Muscle layer of duodenum (tissue), 2 donors: ENCODE results near the gene SHROOM4.

Experiments used
- H3K27ac ChIP-seq: one replicate; pipeline ENCODE4 v1.7.0; 2013; ENCODE audit warnings: mild to moderate bottlenecking, low read length
- H3K27me3 ChIP-seq: one replicate; pipeline ENCODE4 v1.7.0; 2013; ENCODE audit warnings: low read depth, mild to moderate bottlenecking, control low read depth, low read length
- H3K36me3 ChIP-seq, 2 donors: one replicate each; pipeline ENCODE4 v1.7.0; 2013; ENCODE audit warnings: low read length in 2 of 2, control low read depth in 1 of 2, mild to moderate bottlenecking in 1 of 2; ENCODE audit not compliant: insufficient read depth in 2 of 2, control insufficient read depth in 1 of 2
- H3K4me1 ChIP-seq, 2 donors: one replicate each; pipeline ENCODE4 v1.7.0; 2013; ENCODE audit warnings: low read length in 2 of 2, mild to moderate bottlenecking in 2 of 2, control low read depth in 1 of 2, moderate library complexity in 1 of 2; ENCODE audit not compliant: insufficient read depth in 2 of 2, control insufficient read depth in 1 of 2
- H3K4me3 ChIP-seq, 2 donors: one replicate each; pipeline ENCODE4 v1.7.0; 2013; ENCODE audit warnings: low read length in 2 of 2, low read depth in 1 of 2, mild to moderate bottlenecking in 1 of 2
- H3K9me3 ChIP-seq, 2 donors: one replicate each; pipeline ENCODE4 v1.7.0; 2013; ENCODE audit warnings: low read length in 2 of 2, control low read depth in 1 of 2, mild to moderate bottlenecking in 1 of 2; ENCODE audit not compliant: control insufficient read depth in 1 of 2
- donor health status: healthy.

The SHROOM4 gene

GRCh38 chrX:50726296-50726695, 87.7 kb downstream of the SHROOM4 start:
- H3K36me3 ChIP-seq: no peaks in the 10 kb centered on the region
- H3K9me3 ChIP-seq: no peaks in the 10 kb centered on the region
- H3K4me3 ChIP-seq: no peak overlapping the region
- H3K4me1 ChIP-seq: peaks cover 0 to 3% of the 10 kb centered on the region in 2 donors
- H3K27me3 ChIP-seq: no peaks in the 10 kb centered on the region
- no peak overlapping the region for H3K27ac ChIP-seq

GRCh38 chrX:50725310-50725709, 88.7 kb downstream of the SHROOM4 start:
- H3K27me3 ChIP-seq: no peaks in the 10 kb centered on the region
- peaks cover 0 to 3% of the 10 kb centered on the region in 2 donors for H3K4me1 ChIP-seq
- no peak overlapping the region for H3K4me3 ChIP-seq
- no peaks in the 10 kb centered on the region for H3K9me3 ChIP-seq
- H3K27ac ChIP-seq: no peak overlapping the region
- H3K36me3 ChIP-seq: no peaks in the 10 kb centered on the region

- H3K27ac ChIP-seq: no peak overlapping the region
- no peaks in the 10 kb centered on the region for H3K9me3 ChIP-seq
- no peaks in the 10 kb centered on the region for H3K27me3 ChIP-seq
- H3K4me3 ChIP-seq: no peak overlapping the region
- peaks cover 0 to 3% of the 10 kb centered on the region in 2 donors for H3K4me1 ChIP-seq
- no peaks in the 10 kb centered on the region for H3K36me3 ChIP-seq
These were observed 91.0 kb downstream of the SHROOM4 start for GRCh38 chrX:50723006-50723405.

GRCh38 chrX:50721764-50722521, 92.1 kb downstream of the SHROOM4 start:
- no peak overlapping the region for H3K4me3 ChIP-seq
- peaks cover 0 to 3% of the 10 kb centered on the region in 2 donors for H3K4me1 ChIP-seq
- no peak overlapping the region for H3K27ac ChIP-seq
- H3K9me3 ChIP-seq: no peaks in the 10 kb centered on the region
- no peaks in the 10 kb centered on the region for H3K36me3 ChIP-seq
- H3K27me3 ChIP-seq: no peaks in the 10 kb centered on the region

- Histone ChIP-seq H3K9me3 (no peaks in the 10 kb centered on the region), H3K27me3 (no peaks in the 10 kb centered on the region), H3K4me3 (no peak overlapping the region), H3K27ac (no peak overlapping the region), H3K36me3 (no peaks in the 10 kb centered on the region), H3K4me1 (peaks cover 0 to 3% of the 10 kb centered on the region in 2 donors)
These were observed 94.4 kb downstream of the SHROOM4 start for GRCh38 chrX:50719614-50720013.

- peaks cover 0 to 3% of the 10 kb centered on the region in 2 donors for H3K4me1 ChIP-seq
- H3K36me3 ChIP-seq: no peaks in the 10 kb centered on the region
- H3K27ac ChIP-seq: no peak overlapping the region
- no peaks in the 10 kb centered on the region for H3K27me3 ChIP-seq
- H3K9me3 ChIP-seq: no peaks in the 10 kb centered on the region
- H3K4me3 ChIP-seq: no peak overlapping the region
These were observed 95.2 kb downstream of the SHROOM4 start for GRCh38 chrX:50718776-50719175.

- no peaks in the 10 kb centered on the region for H3K9me3 ChIP-seq
- no peaks in the 10 kb centered on the region for H3K27me3 ChIP-seq
- H3K4me3 ChIP-seq: no peak overlapping the region
- H3K27ac ChIP-seq: no peak overlapping the region
- no peaks in the 10 kb centered on the region for H3K36me3 ChIP-seq
- H3K4me1 ChIP-seq: no peaks in the 10 kb centered on the region
These were observed 97.3 kb downstream of the SHROOM4 start for GRCh38 chrX:50716706-50717105.

- H3K9me3 ChIP-seq: no peaks in the 10 kb centered on the region
These were observed 101.2 kb downstream of the SHROOM4 start for GRCh38 chrX:50712777-50713176.

GRCh38 chrX:50711907-50712306, 102.1 kb downstream of the SHROOM4 start:
- no peak overlapping the region for H3K27ac ChIP-seq
- no peaks in the 10 kb centered on the region for H3K27me3 ChIP-seq
- H3K36me3 ChIP-seq: no peaks in the 10 kb centered on the region
- peaks cover 0 to 17% of the 10 kb centered on the region in 2 donors for H3K4me1 ChIP-seq
- no peaks in the 10 kb centered on the region for H3K9me3 ChIP-seq
- H3K4me3 ChIP-seq: no peak overlapping the region

More at GRCh38 chrX:50712777-50713176, 101.2 kb downstream of the SHROOM4 start:
- no peaks in the 10 kb centered on the region for H3K27me3 ChIP-seq
- H3K4me3 ChIP-seq: no peak overlapping the region
- H3K36me3 ChIP-seq: no peaks in the 10 kb centered on the region
- no peak overlapping the region for H3K27ac ChIP-seq
- H3K4me1 ChIP-seq: peaks cover 0 to 8% of the 10 kb centered on the region in 2 donors

- Histone ChIP-seq H3K36me3 (no peaks in the 10 kb centered on the region), H3K4me1 (peaks cover 0 to 29% of the 10 kb centered on the region in 2 donors), H3K4me3 (no peak overlapping the region), H3K27ac (no peak overlapping the region), H3K27me3 (no peaks in the 10 kb centered on the region), H3K9me3 (no peaks in the 10 kb centered on the region)
These were observed 105.9 kb downstream of the SHROOM4 start for GRCh38 chrX:50707955-50708699.

GRCh38 chrX:50707405-50707804, 106.6 kb downstream of the SHROOM4 start:
- no peaks in the 10 kb centered on the region for H3K27me3 ChIP-seq
- no peak overlapping the region for H3K27ac ChIP-seq
- H3K9me3 ChIP-seq: no peaks in the 10 kb centered on the region

More at GRCh38 chrX:50707405-50707804, 106.6 kb downstream of the SHROOM4 start:
- peaks cover 0 to 29% of the 10 kb centered on the region in 2 donors for H3K4me1 ChIP-seq
- no peak overlapping the region for H3K4me3 ChIP-seq
- no peaks in the 10 kb centered on the region for H3K36me3 ChIP-seq
